ENCODE measurements around the gene NECAB3.
A peak's percentile ranks its signal among the peaks of the same experiment; 100 is the strongest.

The NECAB3 gene

DNA sequence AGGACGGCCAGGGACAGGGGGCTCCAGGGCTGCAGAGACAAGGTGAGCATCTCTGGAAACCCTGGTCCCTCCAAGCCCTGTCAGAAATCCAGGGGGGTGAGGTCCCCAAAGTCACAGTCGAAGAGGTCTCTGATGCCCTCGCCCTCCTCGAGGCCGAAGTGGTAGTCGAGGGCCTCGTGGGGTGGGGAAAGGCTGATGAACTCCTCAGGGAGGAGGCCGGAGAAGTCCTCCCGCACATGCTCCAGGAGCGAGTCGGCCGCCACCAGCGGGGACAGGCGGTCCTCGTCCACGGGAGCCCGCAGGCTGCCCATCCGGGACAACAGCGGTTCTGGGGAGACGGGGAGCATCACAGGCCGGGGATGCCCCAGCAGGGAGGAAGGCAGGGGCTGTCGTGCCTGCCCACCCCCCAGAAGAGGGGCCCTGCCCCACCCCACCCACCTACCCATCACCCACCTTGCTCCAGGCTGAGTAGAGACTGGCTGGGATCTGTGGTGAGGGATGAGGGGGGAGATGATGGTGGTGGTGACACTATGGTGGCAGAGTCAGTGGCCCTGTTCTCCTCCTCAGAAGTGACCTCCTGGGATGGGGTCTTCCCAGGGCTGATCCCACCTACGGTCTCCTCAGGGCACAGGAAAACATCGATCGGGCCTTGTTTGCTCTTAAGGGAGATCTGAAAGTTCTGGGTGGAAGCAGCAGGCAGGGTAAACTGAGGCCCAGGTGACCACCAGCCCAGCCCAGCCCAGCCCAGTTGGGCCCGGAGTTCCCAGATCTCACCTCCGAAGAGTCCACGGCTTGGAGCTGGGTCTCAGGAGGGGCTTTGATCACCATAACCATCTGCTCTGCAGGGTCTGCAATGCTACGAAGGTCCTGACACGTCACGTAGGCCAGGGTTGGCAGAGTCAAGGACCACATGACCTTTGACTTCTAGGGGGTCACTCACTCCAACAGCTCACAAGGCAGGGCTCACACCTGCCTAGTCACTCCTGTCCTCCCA is 2.7 kb upstream of the NECAB3 start:
- no peak for DNase-seq

DNA sequence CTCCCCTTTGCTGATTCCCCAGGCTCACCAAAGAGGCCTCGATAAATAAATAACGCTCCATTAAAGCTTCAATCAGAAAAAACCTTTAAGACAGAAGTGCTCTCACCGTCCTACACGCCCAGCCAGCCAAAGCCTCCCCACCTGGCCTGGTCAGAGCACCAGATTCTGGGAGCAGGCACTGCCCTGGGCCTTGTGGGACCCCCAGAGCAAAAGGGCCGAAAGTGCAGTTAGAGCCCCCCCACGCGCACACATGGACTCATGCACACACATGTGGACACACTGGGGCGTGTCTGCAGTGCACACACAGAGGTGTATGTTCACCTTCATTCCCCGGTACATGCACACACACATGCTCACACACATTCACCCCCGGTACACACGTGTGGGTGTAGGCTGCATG is 1.9 kb upstream of the NECAB3 start:
- DNase-seq = no peak

DNA sequence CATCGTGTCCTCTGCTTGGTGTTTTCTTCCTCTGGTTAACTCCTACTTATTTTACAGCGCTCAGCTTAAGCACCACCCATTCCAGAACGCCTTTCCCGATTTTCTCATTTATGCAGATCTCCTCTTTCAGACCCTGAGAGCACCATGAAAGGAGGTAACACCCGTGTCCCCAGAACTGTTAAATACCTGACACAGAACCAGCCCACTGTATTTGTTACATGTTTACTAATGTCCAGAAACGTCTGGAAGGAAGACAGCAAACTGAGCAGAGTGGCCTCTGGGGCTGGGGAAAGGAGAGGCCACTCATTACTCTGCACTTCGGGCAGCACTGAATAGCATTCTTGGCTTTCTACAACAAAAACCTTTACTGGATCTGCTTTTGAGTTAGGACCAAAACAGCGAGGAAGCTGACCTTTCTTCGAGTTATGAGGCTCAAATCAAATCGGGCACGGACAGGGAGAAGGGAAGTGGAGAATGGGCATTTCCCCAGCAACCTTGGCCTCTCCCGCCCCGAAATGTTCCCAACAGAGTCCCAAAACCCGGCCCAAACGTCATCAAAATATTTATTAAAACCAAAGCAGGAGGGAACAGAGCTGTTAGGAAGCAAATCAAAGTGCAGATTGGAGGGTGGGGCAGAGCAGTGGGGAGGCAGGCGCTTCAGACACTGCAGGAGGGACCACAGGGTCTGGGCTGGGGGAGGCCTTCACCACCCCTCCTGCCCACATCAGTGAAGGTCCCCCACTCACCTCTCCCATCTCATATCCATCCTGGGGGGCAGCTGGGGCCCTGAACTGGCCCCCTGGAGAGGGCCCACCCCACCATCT is 1.1 kb upstream of the NECAB3 start:
- no peak for DNase-seq

DNA sequence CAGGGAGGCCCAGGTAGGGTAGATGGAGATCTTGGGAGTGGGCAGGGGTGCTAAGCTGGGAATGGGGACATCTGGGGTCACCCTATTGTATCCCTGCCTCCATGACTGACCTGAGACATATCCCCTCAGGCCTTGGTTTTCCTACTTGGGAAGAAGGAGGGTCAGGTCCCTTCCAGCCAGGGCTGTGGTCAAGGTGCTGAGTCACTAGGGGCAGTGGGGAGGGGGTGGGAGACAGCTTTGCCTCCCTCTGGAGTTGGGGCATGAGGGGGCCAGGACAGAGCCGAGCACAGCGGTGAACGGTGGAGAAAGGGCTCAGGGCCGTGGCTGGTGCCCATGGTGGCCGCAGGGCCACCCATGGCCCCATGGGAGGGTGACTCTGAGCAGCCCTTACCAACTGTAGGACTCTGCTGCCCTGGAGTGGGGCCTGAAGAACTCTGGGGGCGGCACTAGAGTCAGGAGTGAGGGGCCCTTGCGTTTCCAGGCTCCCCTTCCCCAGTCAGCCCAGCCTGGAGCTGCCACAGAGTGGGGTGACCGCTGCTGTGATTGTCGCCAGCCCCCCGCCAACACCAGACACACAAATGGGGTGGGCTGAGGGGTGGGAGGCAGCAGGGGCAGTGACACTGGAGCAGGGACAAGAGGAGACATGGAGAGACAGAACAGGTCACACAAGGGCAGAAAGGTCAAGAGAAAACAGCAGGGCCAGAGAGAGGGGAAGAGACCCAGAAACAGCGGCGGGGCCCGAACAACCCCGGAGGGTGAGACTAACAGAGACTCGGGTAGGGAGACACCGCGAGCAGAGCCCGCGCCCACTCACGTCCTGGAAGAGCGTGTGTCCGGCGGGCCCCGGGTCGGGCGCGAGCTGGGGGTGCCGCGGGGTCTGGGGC is 576 bp downstream of the NECAB3 start:
- DNase-seq = no peak

DNA sequence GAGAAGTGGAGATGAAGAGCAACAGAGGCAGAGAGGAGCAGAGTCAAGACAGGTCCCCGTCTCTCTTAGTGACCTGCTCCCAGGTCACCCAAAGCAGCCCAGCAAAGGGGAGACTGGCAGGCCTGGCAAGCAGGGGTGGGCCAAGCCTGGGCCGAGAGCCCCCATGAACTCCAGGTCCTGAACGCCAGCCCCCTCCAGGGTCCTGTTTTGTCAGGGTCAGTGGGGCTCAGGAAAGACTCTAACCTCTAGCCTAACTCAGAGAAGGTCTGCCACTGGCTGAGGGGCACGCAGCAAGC is 1.2 kb downstream of the NECAB3 start:
- DNase-seq = no peak

DNA sequence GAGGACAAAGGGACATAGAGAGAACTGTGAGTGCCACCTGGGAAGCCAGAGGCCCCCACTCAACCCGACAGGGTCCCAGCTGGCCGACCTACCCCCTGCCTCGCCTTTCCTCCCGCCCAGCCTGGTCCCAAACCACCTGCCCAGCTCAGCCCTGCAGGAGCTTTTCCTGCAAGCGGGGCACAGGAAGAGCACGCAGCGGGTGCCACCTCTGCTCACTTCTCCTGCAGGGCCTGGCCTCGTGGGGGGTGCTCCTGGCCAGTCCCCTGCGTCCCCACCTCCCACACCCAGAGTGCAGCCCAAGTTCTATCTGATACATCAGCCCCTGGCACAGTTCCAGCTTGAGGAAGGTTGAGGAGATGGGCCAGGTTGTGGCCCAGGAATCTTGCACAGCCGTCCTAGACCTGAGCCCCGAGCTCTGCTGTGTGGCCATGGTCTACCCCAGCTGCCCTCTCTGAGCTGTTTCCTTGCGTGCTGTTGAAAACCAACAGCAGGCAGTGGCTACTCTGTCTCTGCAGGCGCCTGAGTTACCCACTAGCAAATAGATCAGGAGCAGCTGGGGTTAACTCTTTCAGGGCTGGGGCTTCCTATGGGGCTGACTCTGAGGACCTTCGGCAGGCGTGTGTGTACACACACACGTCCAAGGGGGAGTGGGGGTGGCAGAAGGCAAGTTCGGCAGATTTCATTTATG is 1.7 kb downstream of the NECAB3 start:
- DNase-seq = no peak

DNA sequence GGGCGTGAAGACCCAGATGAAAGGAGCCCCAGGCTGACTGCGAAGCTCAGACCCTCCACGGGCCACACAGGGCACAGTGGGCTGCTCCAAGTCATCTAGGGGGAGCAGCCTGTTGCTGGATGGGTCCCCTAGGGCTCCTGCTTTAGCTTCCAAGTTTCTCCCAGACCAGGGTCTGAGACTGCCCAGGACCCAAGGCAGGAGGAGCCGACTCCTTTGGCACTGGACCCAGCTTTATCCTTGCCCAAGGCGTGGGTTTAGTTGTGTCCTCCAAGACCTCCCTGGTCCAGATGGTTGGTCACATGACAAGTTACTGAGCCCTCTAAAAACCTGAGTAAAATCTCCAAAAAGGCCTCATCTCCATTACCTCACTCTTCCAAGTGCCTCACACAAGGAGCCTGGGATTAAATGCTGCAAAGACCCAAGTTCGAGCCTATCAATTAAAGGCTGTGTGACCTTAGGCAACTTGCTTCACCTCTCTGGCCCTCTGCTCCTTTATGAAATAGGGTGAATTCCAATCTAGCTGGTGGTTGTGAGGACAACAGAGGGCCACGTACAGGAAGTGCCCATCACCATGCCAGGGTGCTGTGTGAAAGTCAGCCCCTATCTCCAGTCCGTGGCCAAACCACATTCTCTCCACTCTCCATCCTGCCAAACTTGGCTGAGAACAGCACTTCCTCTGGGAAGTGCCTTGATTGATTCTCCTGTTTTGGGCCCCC is 2.5 kb downstream of the NECAB3 start:
- peak; percentile 24 for DNase-seq

DNA sequence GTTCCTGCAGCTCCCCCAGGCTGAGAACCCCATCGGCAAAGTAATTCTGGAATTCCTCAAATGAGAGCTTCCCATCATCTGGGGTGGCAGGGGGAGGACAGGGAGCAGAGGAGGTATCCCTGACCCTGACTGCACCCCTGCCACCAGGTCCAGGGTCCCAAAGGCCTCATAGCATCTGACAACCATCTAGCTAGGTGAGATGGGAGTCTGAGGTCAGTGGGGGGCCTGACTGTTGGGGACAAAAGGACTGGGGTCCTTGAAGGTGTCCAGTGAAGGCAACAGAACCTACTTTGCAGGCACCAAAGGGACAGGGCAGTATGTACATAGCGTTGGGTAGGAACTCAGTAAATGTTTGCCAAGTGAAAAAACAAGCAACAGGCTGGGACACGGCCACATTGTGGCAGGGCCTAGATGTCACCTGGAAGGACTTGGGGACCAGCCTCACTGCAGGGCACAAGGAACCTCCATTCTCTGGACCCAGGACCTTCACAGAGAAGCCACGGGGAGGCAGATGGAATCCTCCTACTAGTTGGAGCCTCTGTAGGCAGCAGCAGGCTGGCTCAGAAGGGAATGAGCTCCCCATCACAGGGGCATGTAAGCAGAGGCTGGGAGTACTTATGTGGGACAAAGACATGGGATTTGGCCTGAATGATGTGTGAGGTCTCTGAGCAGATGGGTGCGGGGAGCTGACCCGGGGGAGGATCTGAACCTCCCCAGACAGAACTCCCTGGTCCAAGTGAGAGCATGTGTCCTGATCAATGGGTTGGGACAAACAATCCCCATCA is 3.3 kb downstream of the NECAB3 start:
- DNase-seq = no peak

DNA sequence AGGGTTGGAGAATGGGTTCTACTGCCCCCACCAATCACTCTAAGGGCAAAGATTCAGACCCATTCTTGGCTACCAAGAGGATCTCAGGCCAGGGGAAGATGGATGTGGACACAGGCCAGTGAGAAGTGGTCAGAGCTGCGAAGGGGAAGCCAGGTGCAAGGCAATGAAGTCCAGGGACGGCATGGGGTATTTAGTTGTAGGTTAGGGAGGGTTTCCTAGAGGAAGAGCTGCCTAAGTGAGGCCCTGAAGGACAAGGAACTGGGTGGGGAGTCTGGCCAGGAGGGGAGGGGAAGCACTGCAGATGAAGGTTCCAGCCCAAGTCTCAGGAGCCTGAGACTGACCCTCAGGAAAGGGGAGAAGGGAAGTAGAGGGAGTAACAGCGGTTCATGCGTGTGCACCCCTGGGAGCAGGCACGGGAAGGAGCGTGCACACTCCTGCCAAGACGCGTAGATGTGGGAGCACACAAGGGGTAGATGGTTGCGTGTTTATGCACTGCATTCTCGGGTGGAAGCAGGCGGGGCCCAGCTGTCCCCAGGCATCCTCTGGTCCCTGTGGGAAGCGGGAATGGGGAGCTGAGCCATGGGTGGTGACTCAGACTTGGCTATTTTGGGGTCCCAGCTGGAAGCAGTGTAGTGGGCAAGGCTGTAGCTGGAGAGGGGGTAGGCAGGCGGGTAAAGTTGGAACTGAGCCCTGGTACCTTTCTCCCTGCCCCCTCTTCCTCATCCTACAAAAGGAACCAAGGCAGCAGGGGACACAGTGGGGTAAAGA is 4.2 kb downstream of the NECAB3 start:
- DNase-seq = no peak

DNA sequence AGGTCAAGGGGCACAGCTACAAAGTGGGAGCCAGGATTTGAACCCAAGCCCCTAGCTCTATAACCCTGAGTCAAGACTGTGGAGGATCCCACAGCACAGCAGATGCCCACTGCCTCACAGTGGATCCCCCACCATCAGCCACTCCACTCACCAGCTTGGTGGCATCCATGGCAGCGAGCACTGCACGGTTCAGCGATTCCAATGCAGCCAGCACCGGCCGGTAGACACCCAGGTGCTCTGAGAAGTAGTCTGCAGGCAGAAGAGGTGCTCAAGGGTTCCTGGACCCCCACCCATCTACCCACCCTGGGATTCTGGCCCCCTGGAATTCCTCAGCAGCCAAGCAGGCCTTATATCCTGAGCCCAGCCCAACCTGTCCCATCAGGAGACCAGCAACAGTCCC is 5.0 kb downstream of the NECAB3 start:
- no peak for DNase-seq

DNA sequence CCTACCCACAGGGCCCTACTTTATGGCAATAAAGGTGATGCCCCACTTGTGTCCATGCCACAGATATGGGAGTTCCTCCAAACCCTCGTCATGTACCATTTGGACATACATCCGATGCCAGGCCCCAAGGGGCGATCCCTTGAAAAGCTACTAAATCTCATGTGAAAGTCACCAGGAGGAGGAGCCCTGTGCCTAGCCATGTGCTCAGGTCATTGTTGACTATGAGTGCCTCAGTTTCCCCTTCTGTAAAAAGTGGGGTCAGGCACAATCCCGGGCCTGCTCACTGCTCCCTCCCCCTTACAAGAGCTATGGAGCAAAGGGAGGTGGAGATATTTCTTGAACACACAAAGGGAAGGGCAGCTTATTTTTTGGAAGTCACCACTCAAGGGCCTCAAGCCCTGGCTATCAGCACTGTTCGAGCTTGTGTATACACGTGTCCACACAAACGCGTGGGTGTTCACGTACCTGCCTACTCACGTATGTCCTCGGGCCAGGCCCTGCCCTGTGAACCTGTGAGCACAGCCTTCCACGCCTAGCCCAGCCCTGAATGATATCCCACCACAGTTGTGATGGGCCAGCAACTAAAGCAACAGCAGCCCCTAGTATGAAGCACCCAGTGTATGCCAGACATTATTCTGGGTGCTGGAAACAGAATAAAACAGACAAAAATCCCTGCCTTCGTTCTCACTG is 5.6 kb downstream of the NECAB3 start:
- DNase-seq = no peak

DNA sequence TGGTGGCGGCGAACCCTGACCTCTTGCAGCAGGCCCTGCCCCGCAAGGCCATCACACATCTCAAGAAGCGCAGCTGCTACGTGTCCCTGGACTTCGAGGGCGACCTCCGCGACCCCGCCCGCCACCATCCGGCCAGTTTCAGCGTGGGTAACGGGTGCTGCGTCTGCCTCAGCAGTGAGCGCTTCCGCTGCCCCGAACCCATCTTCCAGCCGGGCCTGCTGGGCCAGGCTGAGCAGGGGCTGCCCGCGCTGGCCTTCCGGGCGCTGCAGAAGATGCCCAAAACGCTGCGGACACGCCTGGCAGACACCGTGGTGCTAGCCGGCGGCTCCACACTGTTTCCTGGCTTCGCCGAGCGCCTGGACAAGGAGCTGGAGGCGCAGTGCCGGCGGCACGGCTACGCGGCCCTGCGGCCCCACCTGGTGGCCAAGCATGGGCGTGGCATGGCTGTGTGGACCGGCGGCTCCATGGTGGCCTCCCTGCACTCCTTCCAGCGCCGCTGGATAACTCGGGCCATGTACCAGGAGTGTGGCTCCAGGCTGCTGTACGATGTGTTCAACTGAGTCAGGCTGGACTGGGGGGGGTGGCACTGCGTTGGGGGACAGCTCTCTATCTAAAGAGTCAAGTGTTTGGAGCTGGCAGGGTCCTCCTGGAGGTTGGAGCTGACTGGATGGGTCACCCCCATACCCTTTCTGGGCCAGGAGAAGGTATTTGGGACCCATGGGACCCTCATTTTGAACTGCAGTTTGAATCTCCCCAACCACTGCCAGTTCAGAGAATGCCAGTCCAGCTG is 6.4 kb downstream of the NECAB3 start:
- DNase-seq = peak; percentile 84

DNA sequence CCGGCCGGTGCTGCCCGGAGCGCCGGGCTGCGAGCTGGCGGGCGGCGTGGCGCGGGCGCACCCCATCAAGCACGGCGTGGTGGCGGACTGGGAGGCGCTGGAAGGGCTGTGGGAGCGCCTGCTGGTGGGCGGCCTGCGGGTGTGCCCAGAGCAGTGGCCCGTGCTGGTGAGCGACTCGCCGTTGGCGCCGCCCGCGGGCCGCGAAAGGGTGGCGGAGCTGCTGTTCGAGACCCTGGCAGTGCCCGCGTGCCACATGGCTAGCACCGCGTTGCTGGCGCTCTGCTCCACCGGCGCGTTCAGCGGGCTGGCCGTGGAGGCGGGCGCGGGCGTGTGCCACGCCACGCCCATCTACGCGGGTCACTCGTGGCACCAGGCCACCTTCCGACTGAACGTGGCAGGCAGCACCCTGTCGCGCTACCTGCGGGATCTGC is 7.0 kb downstream of the NECAB3 start:
- DNase-seq = no peak

DNA sequence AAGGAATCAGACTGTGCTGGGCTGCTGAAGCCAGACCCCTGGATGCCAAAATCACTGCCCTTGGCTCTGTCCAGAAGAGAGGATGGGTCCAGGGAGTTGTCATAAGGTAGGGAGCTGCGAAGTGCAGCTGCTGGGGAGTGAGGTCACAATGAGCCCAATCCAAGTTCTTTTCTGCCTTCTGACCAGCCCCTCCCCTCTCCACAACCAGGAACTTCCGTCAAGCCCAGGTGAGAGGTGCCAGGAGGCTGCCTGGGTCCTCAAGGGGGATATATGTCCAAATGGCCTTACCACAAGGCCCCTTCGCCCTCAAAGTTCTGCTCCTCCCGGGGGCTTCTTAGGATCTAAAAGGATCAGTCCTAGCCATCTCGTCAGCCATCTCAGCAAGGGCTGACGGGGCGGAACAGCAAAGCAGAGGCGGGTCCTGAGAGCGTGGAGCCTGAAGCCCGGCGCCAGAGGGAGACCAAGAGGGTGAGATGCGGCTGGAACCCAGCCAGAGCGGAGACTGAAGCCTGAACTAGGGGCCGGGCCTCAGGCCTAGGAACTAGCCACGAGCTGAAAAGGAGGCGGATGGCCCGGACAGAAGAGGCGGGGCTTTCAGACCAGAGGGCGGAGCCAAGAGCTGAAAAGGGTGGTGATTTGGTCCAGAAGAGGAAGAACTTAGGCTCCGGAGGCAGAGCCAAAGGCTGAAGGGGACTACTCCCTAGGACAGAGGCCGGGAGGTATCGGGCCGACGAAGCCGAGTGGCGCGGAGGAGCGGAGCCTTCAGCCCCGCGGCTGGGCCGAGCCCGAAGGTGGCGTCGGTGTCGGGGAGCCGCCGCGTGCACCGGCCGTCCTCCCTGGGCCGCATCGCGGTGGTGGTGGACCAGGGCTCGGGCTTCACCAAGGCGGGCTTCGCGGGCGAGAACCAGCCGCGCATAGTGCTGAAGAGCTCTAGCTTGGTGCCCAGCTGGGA is 7.7 kb downstream of the NECAB3 start, which contains the start of gene ACTL10:
ACTL10 (plus strand) TSS at position 651 of the 952 bp plus-strand sequence. CDS start 555 bp downstream, outside the sequence.
- DNase-seq = peak; percentile 94

DNA sequence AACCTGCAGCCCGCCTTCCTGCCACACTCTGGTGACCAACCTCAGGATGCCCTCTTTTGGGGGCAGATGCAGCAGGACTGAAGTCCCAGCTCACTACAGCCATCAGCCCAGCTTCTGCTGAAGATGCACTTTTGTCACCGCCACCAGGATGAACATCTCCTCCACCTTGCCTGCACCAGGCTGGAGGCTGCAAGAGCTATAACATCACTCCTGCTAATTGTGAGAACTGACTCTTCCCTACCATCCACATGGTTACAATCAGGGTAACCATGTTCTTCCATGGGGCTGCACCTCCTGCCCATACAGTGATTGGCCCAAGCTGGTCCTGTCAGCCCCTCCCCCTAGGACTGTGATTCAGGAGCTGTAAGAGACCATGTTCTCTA is 9.5 kb downstream of the NECAB3 start:
- DNase-seq = no peak

DNA sequence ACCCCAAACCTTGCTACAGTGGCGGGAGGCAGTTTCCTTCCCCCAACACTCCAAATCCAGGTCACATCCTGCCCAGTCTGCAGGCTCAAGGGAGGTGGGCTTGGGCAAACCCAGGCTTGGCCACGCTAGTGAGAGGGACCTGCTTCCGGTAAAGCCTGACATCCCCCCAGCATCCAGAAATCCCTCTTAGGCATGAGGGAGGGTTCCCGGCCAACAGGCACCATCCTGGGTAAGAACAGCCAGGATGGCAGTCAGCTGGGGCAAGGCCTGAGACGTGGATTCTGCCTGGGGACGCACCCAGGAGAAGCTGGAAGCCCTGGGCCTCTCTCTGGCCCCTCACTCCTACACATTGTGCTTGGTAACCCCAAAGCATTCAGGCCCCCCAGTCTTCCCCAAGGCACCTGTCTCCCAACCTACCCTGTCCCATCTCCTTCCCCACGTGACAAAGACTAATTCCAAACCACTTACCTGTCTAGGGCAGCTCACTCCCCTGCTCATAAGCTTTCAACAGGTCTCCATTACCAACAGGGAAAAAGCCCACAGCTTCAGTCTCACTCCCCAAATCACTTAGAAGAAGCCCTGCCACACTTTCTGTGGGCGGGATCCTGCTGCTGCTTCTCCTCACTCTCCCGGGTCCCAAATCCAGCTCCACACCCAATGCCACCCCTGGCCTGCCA is 10.0 kb downstream of the NECAB3 start:
- DNase-seq = no peak
